Stimulated activated CD8-positive, alpha-beta memory T cell treated with anti-CD3 and anti-CD28 coated beads, Interleukin-7, amount 100 ng/mL, for 1 hour (primary cell): ENCODE results near the gene HS3ST6.
"Not testable (repeated sequence)": the region's sequence is repeated elsewhere in the genome, so short reads cannot be mapped to it uniquely, and the experiment has no call there.

Source experiments
- DNase-seq, 2 donors: peaks; one replicate each; pipeline ENCODE4 v3.0.0-alpha.2; 2020; ENCODE audit warnings: low read depth in 2 of 2

The HS3ST6 gene

DNA sequence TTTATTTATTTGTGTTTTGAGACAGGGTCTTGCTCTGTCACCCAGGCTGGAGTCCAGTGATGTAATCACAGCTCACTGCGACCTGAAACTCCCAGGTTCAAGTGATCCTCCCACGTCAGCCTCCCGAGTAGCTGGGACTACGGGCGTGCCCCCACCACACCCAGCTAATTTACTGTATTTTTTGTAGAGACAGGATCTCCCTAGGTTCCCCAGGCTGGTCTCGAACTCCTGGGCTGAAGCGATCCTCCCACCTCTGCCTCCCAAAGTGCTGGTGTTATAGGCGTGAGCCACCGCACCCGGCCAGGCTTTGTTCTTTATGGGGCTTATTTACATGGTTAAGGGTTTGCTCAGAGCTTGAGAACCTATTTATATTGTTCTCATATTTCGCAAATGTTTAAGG, 40.4 kb downstream of the HS3ST6 start:
- DNase-seq, result no peak

DNA sequence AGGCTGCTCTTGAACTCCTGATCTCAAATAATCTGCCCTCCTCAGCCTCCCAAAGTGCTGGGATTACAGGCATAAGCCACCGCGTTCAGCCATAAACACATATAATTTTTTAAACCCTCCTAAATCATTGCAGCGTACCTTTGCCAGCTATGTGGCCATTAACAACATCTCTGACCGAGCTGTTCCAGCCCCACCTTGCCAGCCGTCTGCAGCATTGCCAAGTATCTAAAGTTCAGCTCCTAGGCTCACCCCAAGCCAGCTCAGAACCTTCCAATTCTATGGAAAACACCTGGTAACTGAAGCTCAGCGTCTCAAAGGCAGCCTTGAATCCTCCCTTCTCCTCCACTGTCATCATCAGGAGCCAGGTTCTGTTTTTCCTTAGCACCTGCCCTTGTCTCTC, 41.1 kb downstream of the HS3ST6 start:
- no peak for DNase-seq

- DNase-seq, result no peak
Observed at GRCh38 chr16:1876468-1876867, 41.7 kb downstream of the HS3ST6 start.

- not testable (repeated sequence) for DNase-seq
Observed at GRCh38 chr16:1876066-1876465, 42.1 kb downstream of the HS3ST6 start.

DNA sequence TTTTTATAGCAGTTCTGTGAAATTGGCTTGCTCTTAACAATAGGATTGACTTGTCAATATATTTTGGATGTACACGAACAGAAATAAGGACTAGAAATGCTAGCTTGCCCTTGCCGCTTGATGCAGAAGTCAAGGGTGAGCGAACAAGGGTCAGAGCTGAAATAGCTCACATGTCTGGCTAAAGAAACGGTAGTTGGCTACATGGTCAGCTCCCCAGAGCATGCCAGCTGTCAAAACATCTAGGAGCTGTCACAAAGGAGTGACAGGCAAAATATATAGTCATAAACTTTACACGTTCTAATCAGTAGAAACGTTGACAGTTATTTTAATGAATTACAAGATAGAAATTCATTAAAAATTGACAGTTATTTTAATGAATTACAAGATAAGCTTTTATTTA, 43.4 kb downstream of the HS3ST6 start:
- DNase-seq, result no peak

DNA sequence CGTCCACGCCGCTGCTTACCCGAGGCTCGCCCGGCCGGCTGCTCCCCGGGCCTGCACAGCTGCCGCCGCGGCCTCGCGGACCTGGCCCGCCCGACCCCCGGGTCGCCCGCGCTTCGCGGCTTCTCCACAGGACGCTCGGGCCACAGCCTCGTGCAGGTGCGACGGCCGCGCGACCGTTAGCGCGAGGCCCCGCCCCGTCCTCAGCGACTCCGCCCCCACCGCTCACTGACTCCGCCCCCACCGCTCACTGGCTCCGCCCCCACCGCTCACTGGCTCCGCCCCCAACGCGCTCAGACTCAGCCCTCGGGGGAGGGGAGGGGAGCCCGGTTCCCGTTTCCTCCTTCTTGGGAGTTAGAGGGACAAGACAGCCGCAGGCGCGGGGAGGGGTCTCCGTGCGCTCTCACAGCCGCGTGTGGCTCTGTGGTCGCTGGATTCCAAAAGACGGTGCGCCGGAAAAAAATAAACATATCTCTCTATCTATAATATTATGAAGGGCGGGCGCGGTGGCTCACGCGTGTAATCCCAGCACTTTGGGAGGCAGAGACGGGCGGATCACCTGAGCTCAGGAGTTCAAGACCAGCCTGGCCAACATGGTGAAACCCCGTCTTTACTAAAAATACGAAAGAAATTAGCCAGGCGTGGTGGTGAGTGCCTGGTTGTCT, 46.1 kb downstream of the HS3ST6 start, which contains the start of gene MEIOB:
MEIOB (minus strand) TSS at position 191 of the 662 bp plus-strand sequence. CDS start 3,989 bp downstream, outside the sequence.
- peak in 1 of 2 donors; percentile 8 for DNase-seq

GRCh38 chr16:1870365-1871082, 47.7 kb downstream of the HS3ST6 start:
- DNase-seq, result no peak

DNA sequence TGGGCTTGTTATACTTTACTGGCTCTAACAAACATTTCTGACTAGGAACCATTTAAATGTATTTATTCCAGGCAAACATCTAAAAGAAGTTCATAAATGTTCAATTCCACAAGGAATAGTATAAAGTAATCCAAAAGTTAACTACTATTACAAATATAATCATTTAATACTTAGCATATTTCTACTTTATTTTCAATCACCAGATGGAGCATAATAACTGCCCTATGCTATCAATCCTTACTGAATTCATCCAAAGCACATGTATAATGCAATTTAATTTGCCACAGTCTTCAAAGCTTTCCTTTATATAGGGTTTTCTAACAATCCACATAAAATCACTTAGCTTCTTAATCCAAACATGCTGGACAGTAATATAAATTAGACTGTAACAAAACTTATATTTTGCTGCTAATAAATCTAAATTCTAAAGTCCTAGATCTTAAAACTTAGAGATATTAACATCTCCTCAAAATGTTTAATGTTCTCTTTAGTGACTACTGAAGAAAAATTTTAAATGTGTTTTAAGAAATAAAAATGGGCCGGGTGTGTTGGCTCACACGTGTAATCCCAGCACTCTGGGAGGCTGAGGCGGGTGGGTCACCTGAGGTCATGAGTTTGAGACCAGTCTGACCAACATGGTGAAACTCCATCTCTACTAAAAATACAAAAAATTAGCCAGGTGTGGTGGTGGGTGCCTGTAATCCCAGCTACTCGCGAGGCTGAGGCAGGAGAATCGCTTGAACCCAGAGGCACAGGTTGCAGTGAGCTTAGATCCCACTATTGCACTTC, 52.1 kb downstream of the HS3ST6 start:
- no peak for DNase-seq

DNA sequence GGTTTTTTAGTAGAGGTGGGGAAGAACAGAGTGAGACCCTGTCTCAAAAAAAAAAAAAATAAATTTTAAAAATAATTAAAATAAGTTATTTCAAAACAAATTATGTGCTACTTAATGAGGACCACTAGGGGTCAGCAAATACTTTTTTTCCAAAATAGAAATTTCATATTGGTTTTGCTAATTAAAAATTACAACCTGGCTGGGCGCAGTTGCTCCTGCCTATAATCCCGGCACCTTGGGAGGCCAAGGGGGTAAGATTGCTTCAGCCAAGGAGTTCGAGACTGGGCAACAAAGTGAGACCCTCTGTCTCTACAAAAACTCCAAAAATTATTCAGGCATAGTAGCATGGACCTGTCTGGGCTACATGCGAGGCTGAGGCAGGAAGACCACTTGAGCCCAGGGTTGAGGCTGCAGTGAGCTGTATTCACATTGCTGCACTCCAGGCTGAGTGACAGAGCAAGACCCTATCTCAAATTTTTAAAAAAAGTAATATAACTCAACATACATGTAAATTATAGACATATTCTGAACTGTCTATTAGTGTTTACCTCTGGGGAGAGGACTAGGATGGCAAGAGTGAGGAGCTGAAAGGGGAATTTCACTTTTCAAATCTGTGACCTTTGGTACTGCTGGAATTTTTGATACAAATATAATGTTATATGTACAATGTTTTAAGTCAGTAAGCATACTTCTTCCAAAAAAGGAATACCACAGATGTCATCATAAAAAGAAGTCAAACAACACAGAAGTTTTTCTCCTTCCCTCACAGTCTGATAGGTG, 54.3 kb downstream of the HS3ST6 start:
- DNase-seq, result no peak

DNA sequence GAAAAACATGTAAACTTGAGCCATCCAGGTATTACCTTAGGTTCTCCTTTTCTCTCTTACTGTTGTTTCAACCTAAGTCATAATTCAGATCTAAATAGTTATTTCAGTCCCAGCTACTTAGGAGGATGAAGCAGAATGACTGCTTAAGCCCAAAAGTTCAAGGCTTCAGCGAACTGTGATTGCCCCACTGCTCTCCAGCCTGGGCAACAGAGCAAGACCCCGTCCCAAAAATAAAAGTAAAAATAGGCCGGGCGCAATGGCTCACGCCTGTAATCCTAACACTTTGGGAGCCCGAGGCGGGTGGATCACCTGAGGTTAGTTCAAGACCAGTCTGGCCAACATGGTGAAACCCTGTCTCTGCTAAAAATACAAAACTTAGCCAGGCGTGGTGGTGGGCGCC, 55.8 kb downstream of the HS3ST6 start:
- no peak for DNase-seq

GRCh38 chr16:1861730-1862129, 56.5 kb downstream of the HS3ST6 start:
- no peak for DNase-seq
